Skeletal muscle satellite cell (primary cell): ENCODE measurements around the gene PAFAH2. TPM values are rescaled to one million over a fixed set of nuclear protein-coding genes. Genes with fewer than 3 reads are reported as not detected.

ENCODE experiments used
- H3K27me3 ChIP-seq: 2 replicates; pipeline ENCODE4 v1.7.0; 2013; ENCODE audit warnings: low read length; ENCODE audit not compliant: control insufficient read depth, insufficient read depth
- H3K36me3 ChIP-seq: 2 replicates; pipeline ENCODE4 v1.7.0; 2013; ENCODE audit warnings: mild to moderate bottlenecking, control low read depth, low read length; ENCODE audit not compliant: insufficient read depth
- H3K4me1 ChIP-seq: 2 replicates; pipeline ENCODE4 v1.7.0; 2013; ENCODE audit warnings: low read length; ENCODE audit not compliant: control insufficient read depth, insufficient read depth
- H3K4me2 ChIP-seq: 2 replicates; pipeline ENCODE4 v1.7.0; 2013; ENCODE audit warnings: mild to moderate bottlenecking, low read length
- H3K4me3 ChIP-seq: 2 replicates; pipeline ENCODE4 v1.7.0; 2013; ENCODE audit warnings: low read length
- H3K9ac ChIP-seq: 2 replicates; pipeline ENCODE4 v1.7.0; 2013; ENCODE audit warnings: mild to moderate bottlenecking, low read depth, low read length, moderate library complexity
- H3K9me3 ChIP-seq: replicated peaks from 2 replicates; pipeline ENCODE4 v1.7.0; 2013; ENCODE audit warnings: mild to moderate bottlenecking, control low read depth, low read length
- total RNA-seq: library from RNA; depleted of rRNA; stranded (reverse); fragments of >200 nt; gene quantifications from 2 replicates; pipeline ENCODE4 v1.2.3, GENCODE V29; 2012; rRNA removed

PAFAH2 gene
- total RNA-seq: 6.8 and 7.0 TPM in 2 replicates

DNA sequence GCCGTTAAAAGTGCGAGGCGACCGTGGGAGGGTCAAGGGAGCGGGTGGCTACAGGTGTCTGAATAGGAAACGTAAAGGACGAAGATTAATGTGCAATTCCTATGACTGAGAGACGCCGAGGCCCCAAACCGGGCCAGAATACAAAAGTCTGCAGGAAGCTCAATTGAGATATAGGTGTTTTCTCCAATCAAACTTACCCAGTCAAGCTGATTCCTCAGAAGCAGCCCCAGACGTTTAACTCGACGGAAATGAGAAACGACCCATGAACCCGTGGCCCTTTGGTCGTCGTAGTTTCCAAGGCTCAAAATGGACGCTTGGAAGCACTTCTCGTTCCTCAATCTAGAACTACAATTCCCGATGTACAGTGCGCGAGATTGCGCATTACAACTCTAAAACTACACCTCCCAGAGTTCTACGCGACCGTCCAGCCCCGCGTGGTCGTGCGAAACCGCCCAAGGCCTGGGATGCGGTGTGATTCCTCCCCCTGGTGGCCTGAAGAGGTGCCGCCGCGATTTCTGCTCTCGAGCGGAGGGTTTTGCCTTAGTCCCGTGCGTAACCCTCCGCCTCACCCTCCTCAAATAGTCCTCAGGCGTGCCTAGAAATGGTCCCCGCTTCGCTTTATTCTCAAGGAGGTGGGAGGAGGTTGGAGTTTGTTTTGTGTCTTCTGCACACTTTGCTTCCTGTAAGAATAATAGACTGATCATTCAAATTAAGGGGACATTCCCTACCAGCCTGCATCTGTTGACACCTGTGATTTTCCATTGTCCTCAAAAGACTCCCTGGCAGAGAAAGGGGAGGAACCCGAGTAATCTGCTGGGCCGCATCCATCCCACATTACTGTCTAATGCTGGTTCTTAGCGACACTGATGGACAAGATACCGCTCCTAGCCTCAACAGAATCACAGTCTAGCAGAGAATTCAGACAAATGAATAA is at the start of gene PAFAH2:
PAFAH2 (minus strand) TSS at position 236 of the 934 bp plus-strand sequence. CDS start 7,247 bp downstream, outside the sequence.
- peak within 1 kb of the TSS; percentile 74 for H3K4me3 ChIP-seq
- peaks cover 16% of the 10 kb centered on the region for H3K4me1 ChIP-seq
- H3K36me3 ChIP-seq: no peaks in the 10 kb centered on the region
- peak within 1 kb of the TSS; percentile 82 for H3K9ac ChIP-seq
- H3K27me3 ChIP-seq: no peaks in the 10 kb centered on the region
- H3K9me3 ChIP-seq: no peaks in the 10 kb centered on the region
- H3K4me2 ChIP-seq: peak within 1 kb of the TSS; percentile 93

DNA sequence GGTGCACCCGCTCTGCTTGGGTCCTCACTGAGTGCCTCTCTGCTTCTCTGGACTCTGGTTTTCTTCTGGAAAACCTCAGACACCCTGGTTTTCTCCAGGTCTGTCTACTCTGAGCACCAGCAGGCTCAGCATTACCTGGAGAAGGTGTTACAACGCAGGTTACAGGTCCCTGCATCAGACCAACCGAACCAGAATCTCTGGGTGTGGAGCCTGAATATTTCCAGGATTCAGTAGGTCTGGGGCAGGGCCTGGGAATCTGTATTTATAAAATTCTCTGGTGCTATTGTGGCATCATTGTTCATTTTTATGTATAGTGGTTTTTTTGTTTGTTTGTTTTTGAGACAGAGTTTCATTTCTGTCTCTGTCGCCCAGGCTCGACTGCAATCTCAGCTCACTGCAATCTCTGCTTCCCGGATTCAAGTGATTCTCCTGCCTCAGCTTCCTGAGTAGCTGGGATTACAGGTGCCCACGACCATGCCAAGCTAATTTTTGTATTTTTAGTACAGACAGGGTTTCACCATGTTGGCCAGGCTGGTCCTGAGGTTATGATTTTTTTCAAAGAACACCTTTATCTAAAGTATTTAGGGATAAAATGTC is 49.5 kb upstream of the PAFAH2 start:
- Histone ChIP-seq H3K4me1 (no peaks in the 10 kb centered on the region), H3K9ac (no peak overlapping the region), H3K4me3 (no peak overlapping the region), H3K9me3 (no peaks in the 10 kb centered on the region), H3K27me3 (peaks cover 94% of the 10 kb centered on the region), H3K4me2 (no peak overlapping the region), H3K36me3 (no peaks in the 10 kb centered on the region)

- no peak overlapping the region for H3K9ac ChIP-seq
- H3K4me3 ChIP-seq: no peak overlapping the region
- H3K36me3 ChIP-seq: no peaks in the 10 kb centered on the region
- H3K4me1 ChIP-seq: no peaks in the 10 kb centered on the region
- H3K9me3 ChIP-seq: no peaks in the 10 kb centered on the region
- peaks cover 94% of the 10 kb centered on the region for H3K27me3 ChIP-seq
- no peak overlapping the region for H3K4me2 ChIP-seq
These were observed 48.6 kb upstream of the PAFAH2 start for GRCh38 chr1:26046246-26047095.

GRCh38 chr1:26045722-26046245 is 47.9 kb upstream of the PAFAH2 start, which contains the start of gene SLC30A2:
SLC30A2 (minus strand) TSS chr1:26046118; CDS start chr1:26045896, 222 bp downstream.
- no peak within 1 kb of the TSS for H3K4me2 ChIP-seq
- H3K9ac ChIP-seq: no peak within 1 kb of the TSS
- H3K36me3 ChIP-seq: no peaks in the 10 kb centered on the region
- no peaks in the 10 kb centered on the region for H3K4me1 ChIP-seq
- no peak within 1 kb of the TSS for H3K4me3 ChIP-seq
- H3K27me3 ChIP-seq: peaks cover 92% of the 10 kb centered on the region
- H3K9me3 ChIP-seq: no peaks in the 10 kb centered on the region

DNA sequence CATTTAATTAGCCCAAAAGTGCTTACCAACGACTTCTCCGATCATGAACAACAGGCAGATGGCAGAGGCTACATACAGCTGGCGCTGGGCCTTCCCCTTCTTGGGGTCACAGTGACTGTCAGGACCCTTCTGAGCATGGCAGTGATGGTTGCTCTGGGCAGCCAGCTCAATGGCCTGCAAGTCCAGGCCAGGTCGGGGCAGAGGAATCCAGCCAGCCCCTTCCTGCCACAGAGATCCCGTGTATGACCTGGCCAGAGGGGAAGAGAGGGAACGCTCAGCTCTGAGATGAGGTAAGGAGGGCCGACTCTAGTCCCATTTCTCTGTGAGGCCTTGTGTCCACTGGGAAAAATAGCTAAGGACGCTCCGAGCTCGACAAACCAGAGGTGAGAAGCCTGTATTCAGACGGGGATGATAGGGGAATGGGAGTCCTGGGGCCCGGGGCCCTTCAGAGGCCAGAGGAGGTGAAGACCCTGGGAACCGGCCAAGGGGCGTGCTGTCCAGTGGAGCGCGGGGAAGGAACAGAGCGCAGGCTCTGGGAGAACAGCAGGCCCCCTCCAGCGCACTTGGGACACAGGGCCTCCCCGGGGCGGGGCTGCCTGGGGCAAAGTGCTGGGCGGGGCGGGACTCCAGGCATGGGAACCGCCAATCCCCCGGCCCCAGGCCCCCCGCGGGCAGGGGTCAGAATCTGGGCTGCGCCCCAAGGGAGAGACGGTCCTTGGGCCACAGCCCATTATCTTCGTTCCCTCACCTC is 47.3 kb upstream of the PAFAH2 start:
- no peaks in the 10 kb centered on the region for H3K9me3 ChIP-seq
- no peak overlapping the region for H3K4me2 ChIP-seq
- H3K4me3 ChIP-seq: no peak overlapping the region
- peaks cover 89% of the 10 kb centered on the region for H3K27me3 ChIP-seq
- H3K9ac ChIP-seq: no peak overlapping the region
- no peaks in the 10 kb centered on the region for H3K4me1 ChIP-seq
- no peaks in the 10 kb centered on the region for H3K36me3 ChIP-seq

DNA sequence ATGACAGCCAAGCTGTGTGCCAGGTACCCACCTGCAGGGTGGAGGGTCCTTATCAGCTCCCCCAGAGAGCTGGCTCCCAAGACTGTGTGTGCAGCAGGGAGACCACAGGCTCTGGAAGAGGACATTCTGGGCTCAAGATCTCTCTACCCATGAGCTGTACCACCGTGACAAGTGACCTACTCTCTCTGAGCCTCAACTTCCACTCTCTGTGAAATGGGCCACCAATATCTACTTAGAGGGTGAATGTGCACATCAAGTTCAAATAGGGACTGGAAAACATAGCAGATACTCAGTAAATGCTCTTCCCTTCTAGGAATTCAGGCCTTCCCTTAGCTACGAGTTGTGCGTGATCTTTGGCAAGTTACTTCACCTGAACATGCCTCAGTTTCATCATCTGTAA is 46.6 kb upstream of the PAFAH2 start:
- Histone ChIP-seq H3K9ac (no peak overlapping the region), H3K27me3 (peaks cover 88% of the 10 kb centered on the region), H3K4me2 (no peak overlapping the region)

DNA sequence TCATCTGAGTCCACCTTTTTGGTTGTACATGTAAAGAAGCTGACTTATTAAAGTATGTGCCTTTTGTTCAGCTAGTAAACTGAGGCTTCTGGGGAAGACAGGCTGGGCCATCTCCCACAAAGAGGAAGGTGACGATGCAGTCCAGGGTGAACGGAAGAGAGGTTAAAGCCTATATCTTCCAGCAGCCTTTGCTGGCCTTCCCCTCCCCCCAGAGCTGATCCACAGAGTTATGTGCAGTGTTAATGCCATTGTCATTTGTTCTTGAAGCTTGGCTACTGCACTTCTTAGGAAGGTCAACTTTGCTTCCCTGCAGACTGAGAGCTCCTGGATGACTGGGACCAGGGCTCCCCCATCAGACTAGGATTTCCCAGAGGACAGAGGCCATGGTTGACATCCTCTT is 45.9 kb upstream of the PAFAH2 start:
- Histone ChIP-seq H3K27me3 (peaks cover 83% of the 10 kb centered on the region), H3K4me2 (no peak overlapping the region)

More for the DNA sequence above, 46.6 kb upstream of the PAFAH2 start:
- Histone ChIP-seq H3K36me3 (no peaks in the 10 kb centered on the region), H3K9me3 (no peaks in the 10 kb centered on the region), H3K4me3 (no peak overlapping the region), H3K4me1 (no peaks in the 10 kb centered on the region)

DNA sequence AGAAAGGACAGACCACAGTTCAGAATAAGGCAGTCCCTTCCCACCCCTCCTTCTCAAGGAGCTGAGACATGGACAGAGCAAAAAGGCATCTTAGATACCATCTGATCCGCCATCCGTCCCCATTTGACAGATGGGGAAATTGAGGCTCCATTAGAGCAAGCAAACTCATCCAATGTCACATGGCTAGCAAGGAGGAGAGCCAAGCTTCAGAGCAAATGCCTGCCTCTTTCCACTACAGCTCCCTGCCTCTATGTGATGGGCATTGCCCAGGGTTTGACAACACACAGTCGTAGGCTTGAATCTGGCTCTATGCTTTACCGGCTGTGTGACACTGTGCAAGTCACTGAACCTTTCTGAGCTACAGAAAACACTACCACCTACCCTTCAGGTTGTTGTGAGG is 44.1 kb upstream of the PAFAH2 start:
- H3K27me3 ChIP-seq: peaks cover 65% of the 10 kb centered on the region
- H3K36me3 ChIP-seq: no peaks in the 10 kb centered on the region

More for the DNA sequence above, 45.9 kb upstream of the PAFAH2 start:
- no peaks in the 10 kb centered on the region for H3K9me3 ChIP-seq
- no peaks in the 10 kb centered on the region for H3K4me1 ChIP-seq
- no peaks in the 10 kb centered on the region for H3K36me3 ChIP-seq
- H3K9ac ChIP-seq: no peak overlapping the region
- no peak overlapping the region for H3K4me3 ChIP-seq

GRCh38 chr1:26041401-26041800 is 43.5 kb upstream of the PAFAH2 start:
- Histone ChIP-seq H3K4me3 (no peak overlapping the region), H3K9ac (no peak overlapping the region), H3K4me1 (peaks cover 5% of the 10 kb centered on the region), H3K9me3 (no peaks in the 10 kb centered on the region), H3K36me3 (no peaks in the 10 kb centered on the region), H3K4me2 (no peak overlapping the region), H3K27me3 (peaks cover 59% of the 10 kb centered on the region)

More for the DNA sequence above, 44.1 kb upstream of the PAFAH2 start:
- no peaks in the 10 kb centered on the region for H3K9me3 ChIP-seq
- no peak overlapping the region for H3K4me3 ChIP-seq
- no peaks in the 10 kb centered on the region for H3K4me1 ChIP-seq
- H3K9ac ChIP-seq: no peak overlapping the region
- no peak overlapping the region for H3K4me2 ChIP-seq

DNA sequence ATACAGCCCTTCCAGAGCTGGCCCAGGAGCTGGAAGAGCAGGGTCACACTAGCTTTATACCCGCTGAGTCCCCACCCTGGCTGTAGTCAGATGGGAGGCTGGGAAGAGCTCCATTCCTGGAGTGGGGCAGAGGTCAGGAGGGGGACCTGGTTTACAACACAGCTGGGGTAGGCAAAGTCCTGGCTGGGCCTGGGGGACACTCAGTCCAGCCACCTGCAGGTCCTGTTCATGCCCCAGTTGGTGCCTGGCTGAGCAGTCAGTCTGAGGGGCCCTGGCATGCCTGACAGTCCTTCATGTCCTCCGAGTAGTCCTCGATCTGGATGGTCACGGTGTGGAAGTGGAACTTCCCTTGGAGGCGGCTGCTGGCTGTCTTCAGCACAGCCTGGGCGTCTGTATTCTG is 41.0 kb upstream of the PAFAH2 start:
- Histone ChIP-seq H3K4me1 (peaks cover 15% of the 10 kb centered on the region), H3K27me3 (peaks cover 40% of the 10 kb centered on the region), H3K36me3 (no peaks in the 10 kb centered on the region), H3K4me3 (no peak overlapping the region), H3K9me3 (no peaks in the 10 kb centered on the region), H3K4me2 (no peak overlapping the region), H3K9ac (no peak overlapping the region)
